ENCODE data around the gene ZNF730. TPM values are rescaled to one million over a fixed set of nuclear protein-coding genes. Genes with fewer than 3 reads are reported as not detected.
"Not testable (repeated sequence)": the region's sequence is repeated elsewhere in the genome, so short reads cannot be mapped to it uniquely, and the experiment has no call there.

The ZNF730 gene
- 1 to 10 TPM; 1.3 to 2.9 TPM for total RNA-seq

GRCh38 chr19:23116802-23117571, at the start of gene ZNF730:
ZNF730 (plus strand) TSS chr19:23117025; CDS start chr19:23117174, 149 bp downstream.
- ATAC-seq (peak; percentile 64), DNase-seq (peak; percentile 54)
- ChIA-PET POLR2A (interaction anchor here (0.6 to 1.7 kb wide), 4 partner anchors 42 to 798 kb away, joined by 3 to 11 read pairs (median 4); partner anchors contain the start of gene ZNF726), CTCF (no interaction called here)
- peak within 1 kb of the TSS; percentile 81 for H3K27ac Mint-ChIP-seq
- H3K4me3 Mint-ChIP-seq: peak within 1 kb of the TSS; percentile 80
- peaks cover 5% of the 10 kb centered on the region for H3K4me1 Mint-ChIP-seq (ENCODE audit: low read depth)
- peaks cover 32% of the 10 kb centered on the region for H3K9me3 Mint-ChIP-seq (ENCODE audit: insufficient read depth)
- no peaks in the 10 kb centered on the region for H3K27me3 Mint-ChIP-seq (ENCODE audit: low read depth)
- H3K36me3 Mint-ChIP-seq (ENCODE audit: low read depth): peaks cover 16% of the 10 kb centered on the region

- H3K27ac Mint-ChIP-seq: no peak overlapping the region
- DNase-seq (peak; percentile 21), ATAC-seq (no peak)
- H3K27me3 Mint-ChIP-seq (ENCODE audit: low read depth): peaks cover 4% of the 10 kb centered on the region
- H3K4me3 Mint-ChIP-seq: no peak overlapping the region
- ChIA-PET POLR2A (no interaction called here), CTCF (no interaction called here)
- no peaks in the 10 kb centered on the region for H3K4me1 Mint-ChIP-seq (ENCODE audit: low read depth)
- H3K36me3 Mint-ChIP-seq (ENCODE audit: low read depth): peaks cover 3% of the 10 kb centered on the region
- H3K9me3 Mint-ChIP-seq (ENCODE audit: insufficient read depth): peaks cover 27% of the 10 kb centered on the region
Observed at GRCh38 chr19:23070353-23071146, 46.3 kb upstream of the ZNF730 start.

- H3K9me3 Mint-ChIP-seq (ENCODE audit: insufficient read depth): peaks cover 27% of the 10 kb centered on the region
- POLR2A ChIA-PET: no interaction called here
- DNase-seq (no peak), ATAC-seq (no peak)
- H3K27ac Mint-ChIP-seq: no peak overlapping the region
- no peak overlapping the region for H3K4me3 Mint-ChIP-seq
- peaks cover 3% of the 10 kb centered on the region for H3K36me3 Mint-ChIP-seq (ENCODE audit: low read depth)
- no peaks in the 10 kb centered on the region for H3K4me1 Mint-ChIP-seq (ENCODE audit: low read depth)
- peaks cover 4% of the 10 kb centered on the region for H3K27me3 Mint-ChIP-seq (ENCODE audit: low read depth)
- CTCF ChIA-PET: no interaction called here
Observed at GRCh38 chr19:23071147-23071511, 45.7 kb upstream of the ZNF730 start.

GRCh38 chr19:23075031-23075733, 41.6 kb upstream of the ZNF730 start:
- ATAC-seq (peak; percentile 51), DNase-seq (peak; percentile 40)
- ChIA-PET CTCF (no interaction called here), POLR2A (interaction anchor here (0.9 to 1.1 kb wide), 2 partner anchors 42 to 840 kb away, joined by 3 read pairs; partner anchors contain the start of genes ZNF726 and ZNF730)
- peak overlapping the region; percentile 66 for H3K4me3 Mint-ChIP-seq
- peaks cover 4% of the 10 kb centered on the region for H3K27me3 Mint-ChIP-seq (ENCODE audit: low read depth)
- no peak overlapping the region for H3K27ac Mint-ChIP-seq
- no peaks in the 10 kb centered on the region for H3K4me1 Mint-ChIP-seq (ENCODE audit: low read depth)
- H3K9me3 Mint-ChIP-seq (ENCODE audit: insufficient read depth): peaks cover 24% of the 10 kb centered on the region
- H3K36me3 Mint-ChIP-seq (ENCODE audit: low read depth): peaks cover 3% of the 10 kb centered on the region

GRCh38 chr19:23077776-23078175, 39.0 kb upstream of the ZNF730 start:
- CTCF ChIA-PET; DNase-seq; H3K27me3 Mint-ChIP-seq (ENCODE audit: low read depth); ATAC-seq; H3K36me3 Mint-ChIP-seq (ENCODE audit: low read depth); POLR2A ChIA-PET; H3K4me1 Mint-ChIP-seq (ENCODE audit: low read depth); H3K4me3 Mint-ChIP-seq; H3K27ac Mint-ChIP-seq: not testable (repeated sequence)
- peaks cover 18% of the 10 kb centered on the region for H3K9me3 Mint-ChIP-seq (ENCODE audit: insufficient read depth)

- peaks cover 35% of the 10 kb centered on the region for H3K9me3 Mint-ChIP-seq (ENCODE audit: insufficient read depth)
Observed at GRCh38 chr19:23093832-23094231, 23.0 kb upstream of the ZNF730 start.

GRCh38 chr19:23095418-23095817, 21.4 kb upstream of the ZNF730 start:
- ChIA-PET CTCF (no interaction called here), POLR2A (no interaction called here)
- no peak overlapping the region for H3K4me3 Mint-ChIP-seq
- H3K4me1 Mint-ChIP-seq (ENCODE audit: low read depth): no peaks in the 10 kb centered on the region
- no peak overlapping the region for H3K27ac Mint-ChIP-seq
- H3K27me3 Mint-ChIP-seq (ENCODE audit: low read depth): no peaks in the 10 kb centered on the region
- no peak for DNase-seq
- H3K36me3 Mint-ChIP-seq (ENCODE audit: low read depth): peaks cover 34% of the 10 kb centered on the region
- H3K9me3 Mint-ChIP-seq (ENCODE audit: insufficient read depth): peaks cover 34% of the 10 kb centered on the region
- no peak for ATAC-seq

More at GRCh38 chr19:23093832-23094231, 23.0 kb upstream of the ZNF730 start:
- H3K4me1 Mint-ChIP-seq (ENCODE audit: low read depth): no peaks in the 10 kb centered on the region
- DNase-seq (no peak), ATAC-seq (no peak)
- no peaks in the 10 kb centered on the region for H3K27me3 Mint-ChIP-seq (ENCODE audit: low read depth)
- POLR2A ChIA-PET: no interaction called here
- H3K27ac Mint-ChIP-seq: no peak overlapping the region
- CTCF ChIA-PET: no interaction called here
- no peak overlapping the region for H3K4me3 Mint-ChIP-seq
- peaks cover 36% of the 10 kb centered on the region for H3K36me3 Mint-ChIP-seq (ENCODE audit: low read depth)

- POLR2A ChIA-PET: no interaction called here
- H3K9me3 Mint-ChIP-seq (ENCODE audit: insufficient read depth): peaks cover 24% of the 10 kb centered on the region
- no peak overlapping the region for H3K27ac Mint-ChIP-seq
Observed at GRCh38 chr19:23098286-23098685, 18.5 kb upstream of the ZNF730 start.

GRCh38 chr19:23098988-23099387, 17.8 kb upstream of the ZNF730 start:
- Mint-ChIP-seq H3K9me3 (ENCODE audit: insufficient read depth) (peaks cover 24% of the 10 kb centered on the region), H3K4me3 (no peak overlapping the region), H3K27ac (no peak overlapping the region), H3K27me3 (ENCODE audit: low read depth) (no peaks in the 10 kb centered on the region), H3K4me1 (ENCODE audit: low read depth) (no peaks in the 10 kb centered on the region), H3K36me3 (ENCODE audit: low read depth) (peaks cover 29% of the 10 kb centered on the region)
- DNase-seq: no peak
- ChIA-PET POLR2A (no interaction called here), CTCF (no interaction called here)
- ATAC-seq: no peak

More at GRCh38 chr19:23098286-23098685, 18.5 kb upstream of the ZNF730 start:
- no peak overlapping the region for H3K4me3 Mint-ChIP-seq
- no peak for DNase-seq
- H3K36me3 Mint-ChIP-seq (ENCODE audit: low read depth): peaks cover 31% of the 10 kb centered on the region
- H3K4me1 Mint-ChIP-seq (ENCODE audit: low read depth): no peaks in the 10 kb centered on the region
- CTCF ChIA-PET: no interaction called here
- no peak for ATAC-seq
- no peaks in the 10 kb centered on the region for H3K27me3 Mint-ChIP-seq (ENCODE audit: low read depth)

- H3K9me3 Mint-ChIP-seq (ENCODE audit: insufficient read depth): peaks cover 30% of the 10 kb centered on the region
- ATAC-seq: no peak
- ChIA-PET CTCF (no interaction called here), POLR2A (no interaction called here)
- H3K4me3 Mint-ChIP-seq: no peak overlapping the region
- no peaks in the 10 kb centered on the region for H3K4me1 Mint-ChIP-seq (ENCODE audit: low read depth)
- no peaks in the 10 kb centered on the region for H3K27me3 Mint-ChIP-seq (ENCODE audit: low read depth)
- H3K27ac Mint-ChIP-seq: no peak overlapping the region
- H3K36me3 Mint-ChIP-seq (ENCODE audit: low read depth): peaks cover 25% of the 10 kb centered on the region
- DNase-seq: no peak
Observed at GRCh38 chr19:23099966-23100365, 16.9 kb upstream of the ZNF730 start.

GRCh38 chr19:23101241-23101640, 15.6 kb upstream of the ZNF730 start:
- no peak for ATAC-seq

GRCh38 chr19:23118400-23118799, 1.6 kb downstream of the ZNF730 start:
- Mint-ChIP-seq H3K27ac (no peak overlapping the region), H3K36me3 (ENCODE audit: low read depth) (peaks cover 16% of the 10 kb centered on the region), H3K9me3 (ENCODE audit: insufficient read depth) (peaks cover 36% of the 10 kb centered on the region), H3K4me3 (no peak overlapping the region), H3K4me1 (ENCODE audit: low read depth) (peaks cover 5% of the 10 kb centered on the region), H3K27me3 (ENCODE audit: low read depth) (no peaks in the 10 kb centered on the region)
- ChIA-PET POLR2A (no interaction called here), CTCF (no interaction called here)
- no peak for ATAC-seq
- no peak for DNase-seq

More at GRCh38 chr19:23101241-23101640, 15.6 kb upstream of the ZNF730 start:
- ChIA-PET POLR2A (no interaction called here), CTCF (no interaction called here)
- Mint-ChIP-seq H3K4me1 (ENCODE audit: low read depth) (no peaks in the 10 kb centered on the region), H3K27ac (no peak overlapping the region), H3K27me3 (ENCODE audit: low read depth) (no peaks in the 10 kb centered on the region), H3K9me3 (ENCODE audit: insufficient read depth) (peaks cover 34% of the 10 kb centered on the region), H3K4me3 (no peak overlapping the region), H3K36me3 (ENCODE audit: low read depth) (peaks cover 22% of the 10 kb centered on the region)
- DNase-seq: no peak
